HG02970 (cell line): ENCODE results near the gene UBL4B.

ENCODE experiments used
- ATAC-seq: cut with Tn5 transposase; IDR thresholded peaks from one replicate; pipeline ENCODE4 v1.9.1; 2021; ENCODE audit warnings: mild to moderate bottlenecking, moderate library complexity, moderate number of reproducible peaks; ENCODE audit not compliant: unreplicated experiment, low FRiP score

Gene UBL4B

DNA sequence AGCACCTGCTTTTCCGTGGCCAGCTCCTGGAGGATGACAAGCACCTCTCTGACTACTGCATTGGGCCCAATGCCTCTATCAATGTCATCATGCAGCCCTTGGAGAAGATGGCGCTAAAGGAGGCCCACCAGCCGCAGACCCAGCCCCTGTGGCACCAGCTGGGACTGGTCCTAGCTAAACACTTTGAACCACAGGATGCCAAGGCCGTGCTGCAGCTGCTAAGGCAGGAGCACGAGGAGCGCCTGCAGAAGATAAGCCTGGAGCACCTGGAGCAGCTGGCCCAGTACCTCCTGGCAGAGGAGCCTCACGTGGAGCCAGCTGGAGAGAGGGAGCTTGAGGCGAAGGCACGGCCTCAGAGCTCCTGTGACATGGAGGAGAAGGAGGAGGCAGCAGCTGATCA, 413 bp downstream of the UBL4B start:
- no peak for ATAC-seq

DNA sequence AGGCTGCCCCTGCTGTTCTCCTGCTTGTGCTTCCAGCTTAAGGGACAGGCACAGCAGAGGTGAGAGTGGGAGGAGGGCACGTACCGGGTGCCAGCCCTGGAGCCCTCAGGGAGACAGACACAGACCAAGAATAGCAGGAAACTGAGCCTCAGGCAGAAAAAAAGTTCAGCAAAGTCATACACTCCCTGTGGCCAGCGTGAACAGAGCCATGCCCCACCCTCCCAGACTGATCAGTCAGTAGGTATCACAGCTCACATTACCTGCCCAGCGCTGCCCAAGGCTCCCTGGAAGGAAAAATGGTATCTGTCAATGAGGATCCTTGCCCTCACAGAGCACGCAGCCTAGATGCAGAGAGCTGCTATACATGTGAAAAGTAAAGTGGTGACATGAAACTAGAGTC, 1.3 kb downstream of the UBL4B start:
- no peak for ATAC-seq

DNA sequence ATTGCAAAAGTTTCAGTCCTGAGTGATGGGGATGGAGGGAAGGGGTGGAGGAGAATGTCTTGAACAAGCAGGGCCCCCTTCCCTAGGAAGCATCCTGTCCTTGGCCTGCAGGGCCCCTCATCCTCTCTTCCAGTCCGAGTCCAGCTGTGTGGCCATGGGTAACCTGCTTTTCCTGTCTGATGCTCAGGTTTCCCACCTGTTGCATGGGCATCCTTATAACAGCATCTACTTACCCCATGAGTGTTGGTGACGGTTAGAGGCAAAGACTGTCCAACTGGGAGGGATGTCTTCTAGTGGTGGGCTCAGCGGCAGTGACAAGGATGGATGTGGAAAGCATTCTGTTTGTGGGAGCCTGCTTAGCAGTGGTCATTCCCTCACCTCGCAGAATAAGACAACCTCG, 1.9 kb downstream of the UBL4B start:
- no peak for ATAC-seq

DNA sequence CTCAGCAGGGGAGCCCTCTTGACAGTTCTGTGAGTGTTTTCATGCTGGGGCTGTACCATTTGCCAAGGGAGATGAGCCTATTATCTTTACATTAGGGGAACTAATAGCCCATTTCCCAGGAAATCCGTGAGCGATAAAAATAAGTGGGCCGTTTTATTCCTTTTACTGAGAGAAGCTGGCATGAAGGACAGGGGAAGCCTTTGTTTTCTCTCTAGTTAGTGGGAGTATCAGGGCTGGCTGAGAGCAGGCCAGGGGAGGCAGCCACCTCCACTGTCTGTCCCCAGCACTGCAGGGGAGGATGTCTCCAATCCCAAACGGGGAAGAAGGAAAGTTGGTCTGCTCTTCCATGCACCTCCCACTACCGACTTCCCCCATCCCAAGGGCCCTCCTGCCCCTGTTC, 2.5 kb downstream of the UBL4B start:
- no peak for ATAC-seq

DNA sequence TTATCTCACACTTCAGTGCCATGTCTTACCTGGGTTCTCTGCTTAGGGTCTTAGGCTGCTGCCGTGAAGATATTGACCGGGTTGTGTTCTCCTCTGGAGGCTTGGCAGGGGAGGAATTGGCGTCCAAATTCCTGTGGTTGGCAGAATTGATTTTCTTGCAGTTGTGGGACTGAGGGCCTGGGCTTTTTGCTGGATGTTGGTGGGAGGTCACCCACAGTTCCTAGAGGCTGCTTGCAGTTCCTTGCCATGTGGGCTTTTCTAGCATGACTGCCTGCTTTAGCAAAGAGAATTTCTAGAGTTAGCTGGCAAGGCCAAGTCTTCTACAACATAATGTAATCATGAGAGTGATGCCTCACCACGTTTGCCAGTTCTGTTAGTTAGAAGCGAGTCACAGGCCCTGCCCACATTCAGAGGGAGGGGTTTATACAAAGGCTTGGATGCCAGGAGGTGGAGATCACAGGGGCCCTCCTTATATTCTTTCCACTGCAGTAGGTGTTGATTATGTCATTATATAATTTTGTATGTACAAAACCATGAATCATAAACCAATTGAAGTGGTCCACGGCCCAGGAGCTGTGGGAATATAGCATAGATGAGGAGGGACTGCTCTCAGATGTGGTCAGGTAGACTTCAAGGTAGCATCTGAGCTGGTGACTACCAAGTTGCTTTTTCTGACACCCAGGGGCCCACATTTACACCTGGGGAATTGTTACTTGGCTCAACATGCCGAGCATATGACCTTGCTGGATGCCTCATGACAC, 6.6 kb downstream of the UBL4B start:
- no peak for ATAC-seq

DNA sequence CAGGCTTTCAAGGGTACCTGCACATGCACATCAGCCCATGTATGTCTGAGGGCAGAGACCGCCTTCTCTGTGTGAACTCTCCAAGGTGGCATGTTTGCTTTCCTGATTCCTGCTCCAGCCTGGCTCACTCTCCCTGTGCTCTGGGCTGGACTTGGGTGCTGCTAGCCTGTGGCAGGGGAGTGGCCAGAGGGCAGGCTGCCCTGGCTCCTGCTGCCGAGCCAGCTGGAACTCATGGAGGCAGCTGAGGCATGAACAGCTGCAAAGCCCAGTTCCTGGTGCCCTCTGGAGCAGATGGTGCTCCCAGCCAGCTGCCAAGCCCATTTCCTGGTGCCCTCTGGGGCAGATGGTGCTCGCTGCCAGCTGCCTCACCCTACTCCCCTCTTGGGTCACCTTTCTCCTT, 7.6 kb downstream of the UBL4B start:
- ATAC-seq = no peak

DNA sequence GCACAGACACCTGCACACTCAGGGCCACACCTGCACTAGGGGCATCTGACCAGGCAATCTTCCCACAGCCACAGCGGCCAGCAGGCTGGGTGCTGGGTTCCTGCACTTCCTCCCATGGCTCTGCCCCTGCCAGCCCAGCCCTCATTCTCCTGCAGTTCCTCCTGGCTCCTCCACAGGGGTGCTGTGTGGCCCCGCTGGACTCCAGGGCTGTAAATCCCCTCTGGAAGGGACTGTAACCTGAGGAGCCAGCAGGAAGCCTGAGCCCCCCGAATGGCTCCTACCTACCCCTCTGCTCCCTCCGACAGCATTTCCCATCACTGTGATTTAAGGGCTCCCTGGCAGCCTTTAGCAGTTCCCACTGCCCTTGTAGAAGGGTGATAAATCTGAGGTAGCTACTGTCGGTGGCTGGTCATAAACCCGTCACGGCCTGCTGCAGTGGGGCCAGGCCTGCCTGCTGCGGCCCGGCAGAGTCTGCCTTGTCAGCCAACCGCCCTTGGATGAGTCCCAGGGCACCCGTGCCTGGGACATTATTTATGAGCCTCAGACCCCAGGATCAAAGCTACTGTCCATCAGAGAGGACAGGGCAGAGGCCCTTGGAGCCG, 8.8 kb downstream of the UBL4B start:
- no peak for ATAC-seq

DNA sequence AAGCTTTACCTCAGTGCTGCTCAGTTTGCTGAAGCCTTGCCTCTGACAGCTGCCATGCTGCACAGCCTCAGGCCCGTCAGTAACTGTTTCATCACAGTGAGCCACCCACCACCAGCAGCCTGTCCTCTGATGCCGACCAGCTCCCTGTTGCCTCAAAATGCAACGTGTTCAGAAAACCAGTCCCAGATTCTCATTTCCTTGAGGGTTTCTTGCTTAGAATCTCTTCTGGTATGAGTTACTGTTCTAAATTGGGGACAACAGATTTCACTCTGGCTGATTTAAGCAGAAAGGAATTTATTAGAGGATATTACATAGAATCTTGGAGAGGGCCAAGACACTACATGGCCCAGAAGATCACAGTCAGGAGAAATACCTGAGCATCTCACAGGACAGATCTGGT, 11.0 kb downstream of the UBL4B start:
- no peak for ATAC-seq

DNA sequence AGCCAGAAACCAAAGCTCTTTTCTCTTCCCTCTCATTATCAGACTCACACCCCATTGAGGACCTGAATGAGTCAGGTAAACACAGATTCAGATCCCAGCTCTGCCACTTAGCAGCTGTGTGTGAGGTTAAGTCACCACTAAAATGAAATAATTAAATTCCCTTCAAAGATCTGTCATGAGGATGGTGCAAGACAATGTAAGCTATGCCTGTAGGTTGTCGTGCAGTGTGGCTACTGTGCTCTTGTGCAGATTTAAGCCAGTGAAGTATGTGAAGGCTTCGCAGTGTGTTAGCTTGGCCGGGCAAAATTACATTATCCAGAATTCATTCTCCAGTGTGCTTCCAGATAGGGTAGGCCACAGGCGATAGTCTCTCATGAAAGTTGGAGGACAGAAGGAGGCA, 13.6 kb downstream of the UBL4B start:
- ATAC-seq = no peak

DNA sequence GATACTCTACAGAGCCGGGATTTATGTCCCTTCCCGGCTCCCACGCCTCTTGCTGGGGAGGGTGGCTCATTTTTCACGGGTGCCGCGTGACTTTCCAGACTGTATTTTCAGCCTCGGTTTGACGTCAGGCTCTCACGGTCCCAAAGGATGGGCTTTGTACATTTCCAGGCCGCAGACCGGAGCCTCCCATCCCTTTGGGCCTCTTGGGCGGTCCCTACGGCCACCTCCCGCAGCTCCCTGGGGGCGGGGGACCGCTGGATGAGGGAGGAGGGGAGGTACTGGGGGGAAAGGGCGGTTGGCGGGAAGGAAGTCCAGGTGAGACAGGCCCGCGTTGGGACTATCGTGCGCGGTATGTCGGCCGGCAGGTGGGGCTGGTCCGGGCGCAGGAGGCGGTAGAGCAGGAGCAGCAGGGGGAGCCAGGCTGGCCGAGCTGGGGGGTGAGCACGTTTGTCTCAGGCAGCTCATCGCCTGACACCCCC, 17.9 kb downstream of the UBL4B start:
- no peak for ATAC-seq

DNA sequence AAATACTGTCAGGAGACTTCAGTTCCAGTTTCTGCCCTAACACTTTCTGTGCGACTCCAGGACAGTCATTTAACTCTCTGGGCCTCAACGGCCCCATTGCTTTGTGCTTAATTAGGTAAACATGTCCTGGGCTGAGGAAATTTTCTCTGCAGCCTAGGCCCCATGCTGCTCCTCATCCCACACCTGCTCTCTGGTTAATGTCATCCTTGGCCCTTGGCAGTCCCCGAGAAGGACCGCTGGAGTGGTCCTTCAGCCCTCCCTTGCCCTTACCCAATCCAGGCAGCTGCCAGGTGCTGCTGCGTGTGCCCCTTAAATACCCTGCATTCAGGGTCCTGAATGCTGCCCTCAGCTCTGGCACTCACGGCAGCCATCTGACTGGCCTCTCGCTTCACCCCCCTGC, 18.7 kb downstream of the UBL4B start:
- ATAC-seq = no peak

DNA sequence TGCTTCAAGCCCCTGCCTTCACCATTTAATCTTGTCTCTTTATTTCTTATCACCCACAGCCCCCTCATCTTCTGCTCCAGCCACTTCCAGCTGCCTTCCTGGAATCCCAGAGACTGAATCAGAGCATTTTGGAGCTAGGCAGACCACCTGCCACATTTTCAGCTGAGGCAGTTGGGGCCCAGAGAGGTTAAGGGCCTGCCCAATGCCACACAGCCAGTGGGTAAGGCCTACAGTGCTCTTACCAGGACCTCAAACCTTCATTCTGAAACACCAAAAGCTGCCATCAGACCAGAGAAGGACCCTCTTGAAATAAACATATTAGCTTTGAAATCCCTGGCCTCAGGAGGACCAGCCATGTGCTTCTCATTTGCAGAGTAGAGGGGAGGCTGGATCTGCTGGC, 20.4 kb downstream of the UBL4B start:
- ATAC-seq = no peak

DNA sequence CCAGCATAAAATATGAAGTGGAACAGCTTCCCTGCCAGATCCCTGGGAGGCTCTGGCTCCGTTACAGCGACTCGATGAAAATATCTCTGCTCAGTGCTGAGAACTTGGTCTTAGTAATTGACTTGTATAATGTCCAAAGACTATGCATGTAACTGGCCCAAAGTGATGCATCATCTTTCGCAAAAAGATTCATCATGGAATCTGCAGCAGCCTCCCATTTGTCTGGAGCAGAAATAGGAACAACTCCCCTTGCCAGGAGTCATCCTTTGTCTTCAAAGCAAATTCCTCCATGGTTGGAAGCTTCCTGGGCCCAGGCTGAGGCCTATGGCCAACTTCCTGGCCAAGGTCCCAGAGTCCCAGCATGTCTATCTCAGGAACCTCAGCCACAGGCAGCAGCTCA, 21.2 kb downstream of the UBL4B start:
- ATAC-seq = no peak

DNA sequence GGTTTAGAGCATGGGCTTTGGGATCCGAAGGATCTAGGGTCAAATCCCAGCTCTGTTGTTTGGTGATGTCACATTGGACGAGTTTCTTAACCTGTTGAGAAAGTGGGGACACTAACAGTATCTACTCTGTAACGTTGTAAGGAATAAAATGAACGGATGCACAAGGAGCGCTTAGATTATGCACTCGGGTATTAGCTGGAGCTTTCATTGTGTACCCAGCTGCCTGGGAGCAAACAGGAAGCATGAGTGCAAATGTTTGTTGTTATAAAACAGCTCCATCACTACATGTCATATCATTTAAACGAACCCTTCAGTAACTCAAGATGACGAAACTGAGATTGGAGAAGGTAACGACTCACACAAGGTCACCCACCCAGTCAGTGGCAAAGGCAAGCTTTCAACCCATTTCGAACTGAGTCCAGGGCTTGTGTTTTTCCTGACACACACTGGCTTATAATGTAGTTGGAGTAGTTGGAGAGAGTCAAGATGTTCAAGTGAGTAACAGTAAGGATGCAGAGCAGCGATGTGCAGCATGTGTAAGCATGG, 21.9 kb downstream of the UBL4B start:
- no peak for ATAC-seq

DNA sequence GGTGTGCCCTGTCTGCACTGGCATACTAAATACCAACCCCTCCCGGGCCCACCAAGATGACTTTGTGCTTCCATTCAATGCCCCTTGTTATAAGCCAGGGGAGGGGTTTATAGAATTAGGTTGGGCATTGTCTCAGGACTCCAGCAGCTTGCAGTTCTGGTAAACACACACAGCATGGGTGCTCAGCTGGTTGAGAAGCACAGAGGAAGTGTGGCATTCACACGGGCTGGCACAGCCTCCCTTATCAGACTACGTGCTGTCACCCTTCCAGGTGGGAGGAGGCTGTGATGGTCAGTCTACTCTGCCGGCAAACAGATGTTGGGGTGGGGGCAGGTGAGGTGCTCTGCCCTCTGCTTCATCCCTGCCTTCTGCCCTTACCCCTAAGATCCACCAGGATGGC, 23.0 kb downstream of the UBL4B start:
- no peak for ATAC-seq

DNA sequence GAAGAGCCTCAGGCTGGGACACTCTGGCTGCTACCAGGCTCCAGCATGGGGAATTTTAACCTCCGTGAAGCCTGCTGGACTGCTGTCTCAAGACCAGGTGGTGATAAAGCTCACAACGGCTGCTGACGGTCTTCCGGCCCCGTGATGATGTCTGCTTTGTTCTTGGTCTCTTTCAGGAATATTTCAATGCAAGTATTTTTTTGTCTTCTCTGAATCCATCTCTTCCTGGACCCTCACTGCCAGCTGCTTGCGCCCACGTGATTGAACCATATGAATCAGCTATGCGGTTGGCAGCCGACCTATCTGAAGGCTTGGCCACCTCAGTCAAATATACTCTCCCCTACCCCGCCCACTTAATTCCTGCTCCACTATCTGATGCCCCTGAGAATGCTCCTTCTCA, 23.4 kb downstream of the UBL4B start:
- no peak for ATAC-seq

DNA sequence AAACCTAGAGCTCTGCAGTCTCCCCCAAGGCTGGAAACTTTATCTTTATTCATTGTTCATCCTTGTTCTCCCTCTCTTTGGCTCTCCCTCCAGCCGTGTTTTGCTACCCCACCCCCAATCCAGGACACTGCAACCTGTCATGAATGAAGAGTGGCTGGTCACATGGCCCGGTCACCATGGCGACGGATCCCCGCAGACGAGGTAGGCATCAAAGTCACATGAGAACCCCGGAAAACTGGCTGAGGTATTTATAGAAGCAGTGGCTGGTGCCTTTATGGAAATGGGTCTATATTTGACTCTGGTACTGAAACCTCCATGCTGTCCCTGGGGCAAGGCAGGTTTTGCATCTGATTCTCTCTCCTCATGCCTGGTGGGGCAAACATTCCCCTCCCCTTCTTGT, 24.7 kb downstream of the UBL4B start:
- ATAC-seq = no peak

DNA sequence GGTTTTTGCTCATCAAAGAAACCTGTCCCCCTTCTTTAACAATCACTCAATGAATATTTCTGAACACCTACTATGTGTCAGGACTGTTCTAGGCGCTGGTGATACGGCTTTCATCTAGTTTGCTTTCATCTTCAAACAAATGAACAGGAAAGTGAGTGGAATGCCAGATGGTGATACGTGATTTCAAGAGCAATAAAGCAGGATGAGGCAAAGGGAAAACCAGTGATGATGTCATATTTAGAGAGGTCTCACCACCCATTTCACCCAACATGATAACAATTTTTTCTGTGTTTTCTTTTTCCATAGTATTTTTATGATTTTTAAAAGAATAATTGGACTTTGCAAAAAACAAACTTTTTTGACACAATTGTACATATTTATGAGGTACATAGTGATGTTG, 26.7 kb downstream of the UBL4B start:
- ATAC-seq = no peak

DNA sequence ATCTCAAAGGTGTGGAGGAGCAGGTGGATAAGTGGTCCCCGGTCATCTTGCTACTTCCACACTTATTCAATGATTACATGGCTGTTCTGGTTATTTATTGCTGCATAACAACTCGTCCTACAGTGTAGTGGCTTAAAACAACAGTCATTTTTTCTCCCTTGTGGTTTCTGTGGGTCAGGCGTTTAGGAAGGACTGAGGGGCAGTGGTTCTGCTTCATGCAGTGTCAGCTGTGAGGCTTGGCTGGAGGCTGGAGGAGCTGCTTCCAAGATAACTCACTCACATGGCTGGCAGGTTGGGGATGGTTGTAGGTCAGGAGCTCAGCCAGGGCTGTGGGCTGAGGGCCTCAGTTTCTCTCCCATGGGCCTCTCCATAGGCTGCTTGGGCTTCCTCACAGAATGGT, 32.1 kb downstream of the UBL4B start:
- ATAC-seq = no peak

DNA sequence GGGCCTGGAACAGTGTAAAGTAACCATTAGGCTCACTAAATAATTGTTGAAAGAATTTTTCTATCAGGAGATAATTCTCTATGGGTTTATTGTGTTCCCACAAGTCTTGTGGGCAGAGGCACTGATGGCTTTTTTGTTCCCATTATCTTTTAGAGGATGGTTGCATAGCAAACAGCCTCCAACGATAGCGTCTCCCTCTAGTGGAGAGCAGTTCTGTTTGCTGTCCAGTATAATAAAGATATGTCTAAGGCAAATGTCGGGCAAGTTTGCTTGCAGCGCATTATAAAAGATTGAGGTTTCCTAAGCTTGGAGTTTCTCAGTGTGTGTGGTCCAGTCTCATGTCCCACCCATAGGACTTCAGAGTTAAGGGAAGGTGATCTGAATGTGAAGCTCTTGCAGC, 36.7 kb downstream of the UBL4B start:
- no peak for ATAC-seq

DNA sequence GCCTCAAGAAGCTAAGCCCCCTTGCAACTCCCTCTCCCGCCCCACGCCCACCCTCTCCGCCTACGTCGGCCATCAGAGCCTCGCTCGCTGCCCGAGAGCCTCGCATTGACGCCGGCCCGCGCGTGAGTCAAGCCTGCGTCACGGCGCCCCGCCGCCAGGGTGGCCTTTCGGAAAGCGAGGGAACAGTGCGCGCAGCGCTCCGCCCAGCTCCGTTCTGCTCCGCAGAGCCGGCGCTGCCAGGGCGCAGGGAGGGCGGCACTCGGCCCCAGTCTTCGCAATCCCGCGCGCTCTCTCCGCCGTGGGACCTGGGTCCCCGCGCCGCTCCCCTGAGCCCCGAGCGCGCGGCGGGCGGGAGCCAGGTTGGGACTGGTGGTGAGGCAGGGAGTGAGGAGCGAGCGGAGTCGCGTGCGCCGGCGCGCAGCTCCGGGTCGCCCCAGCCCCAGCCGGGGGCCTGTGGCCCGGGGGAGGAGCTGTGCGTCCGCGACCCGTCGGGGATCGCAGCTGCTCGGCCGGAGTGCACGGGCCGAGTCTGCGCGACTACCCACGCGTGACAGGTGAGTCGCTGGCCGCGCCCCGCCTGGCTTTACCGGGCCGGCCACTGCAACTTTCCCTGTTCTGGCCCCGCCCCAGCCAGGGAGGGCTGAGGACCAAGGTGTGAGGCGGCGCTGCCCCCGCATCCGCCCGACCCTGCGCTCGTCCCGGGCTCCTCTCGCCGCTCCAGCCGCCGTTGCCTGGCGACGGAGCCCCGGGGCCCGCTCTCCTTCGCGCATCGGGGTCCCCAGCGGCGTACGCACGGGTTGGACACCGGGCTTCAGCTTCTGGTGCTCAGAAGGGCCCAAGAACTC, 38.3 kb downstream of the UBL4B start, which contains the start of gene SLC6A17:
SLC6A17 (plus strand) TSS at position 165 of the 845 bp plus-strand sequence. CDS start 16,436 bp downstream, outside the sequence.
- no peak for ATAC-seq
